GM19452 (cell line): ENCODE measurements around the gene RNF40.

Source experiments
- ATAC-seq: cut with Tn5 transposase; IDR thresholded peaks from one replicate; pipeline ENCODE4 v1.9.1; 2021; ENCODE audit not compliant: unreplicated experiment

Gene RNF40

GRCh38 chr16:30761928-30762902 is at the start of gene RNF40, which contains the start of gene CFAP119:
Gene RNF40 (plus strand): TSS chr16:30762322. CDS start chr16:30762546, 224 bp downstream.
Gene CFAP119 (minus strand): TSS chr16:30762062. CDS start chr16:30761748, 314 bp downstream.
- ATAC-seq: peak; percentile 91

- ATAC-seq: no peak
Observed at GRCh38 chr16:30715750-30716445, 46.2 kb upstream of the RNF40 start.

GRCh38 chr16:30720086-30720485 is 42.0 kb upstream of the RNF40 start:
- ATAC-seq: no peak

GRCh38 chr16:30720694-30721093 is 41.4 kb upstream of the RNF40 start:
- ATAC-seq: no peak

GRCh38 chr16:30721167-30721566 is 41.0 kb upstream of the RNF40 start:
- ATAC-seq: no peak

- no peak for ATAC-seq
Observed at GRCh38 chr16:30721606-30722005, 40.5 kb upstream of the RNF40 start.

GRCh38 chr16:30722443-30722842 is 39.7 kb upstream of the RNF40 start:
- ATAC-seq: no peak

GRCh38 chr16:30722916-30723315 is 39.2 kb upstream of the RNF40 start:
- ATAC-seq: no peak

- no peak for ATAC-seq
Observed at GRCh38 chr16:30723725-30724355, 38.3 kb upstream of the RNF40 start.

GRCh38 chr16:30724641-30725417 is 37.3 kb upstream of the RNF40 start:
- ATAC-seq: no peak

GRCh38 chr16:30725418-30725792 is 36.7 kb upstream of the RNF40 start:
- ATAC-seq: no peak

GRCh38 chr16:30728321-30728720 is 33.8 kb upstream of the RNF40 start:
- ATAC-seq: no peak

- no peak for ATAC-seq
Observed at GRCh38 chr16:30728899-30729672, 33.0 kb upstream of the RNF40 start.

GRCh38 chr16:30731411-30731810 is 30.7 kb upstream of the RNF40 start:
- ATAC-seq: no peak

- ATAC-seq: no peak
Observed at GRCh38 chr16:30736995-30737793, 24.9 kb upstream of the RNF40 start.

- ATAC-seq: no peak
Observed at GRCh38 chr16:30737794-30738648, 24.1 kb upstream of the RNF40 start.

- ATAC-seq: no peak
Observed at GRCh38 chr16:30738984-30739951, 22.9 kb upstream of the RNF40 start.
